GM19240 (cell line): ENCODE measurements around the gene TTC22.

Experiments used
- DNase-seq: peaks from one replicate; pipeline ENCODE4 v3.0.0; 2011; ENCODE audit warnings: low spot score; ENCODE audit not compliant: insufficient read length

Gene TTC22

DNA sequence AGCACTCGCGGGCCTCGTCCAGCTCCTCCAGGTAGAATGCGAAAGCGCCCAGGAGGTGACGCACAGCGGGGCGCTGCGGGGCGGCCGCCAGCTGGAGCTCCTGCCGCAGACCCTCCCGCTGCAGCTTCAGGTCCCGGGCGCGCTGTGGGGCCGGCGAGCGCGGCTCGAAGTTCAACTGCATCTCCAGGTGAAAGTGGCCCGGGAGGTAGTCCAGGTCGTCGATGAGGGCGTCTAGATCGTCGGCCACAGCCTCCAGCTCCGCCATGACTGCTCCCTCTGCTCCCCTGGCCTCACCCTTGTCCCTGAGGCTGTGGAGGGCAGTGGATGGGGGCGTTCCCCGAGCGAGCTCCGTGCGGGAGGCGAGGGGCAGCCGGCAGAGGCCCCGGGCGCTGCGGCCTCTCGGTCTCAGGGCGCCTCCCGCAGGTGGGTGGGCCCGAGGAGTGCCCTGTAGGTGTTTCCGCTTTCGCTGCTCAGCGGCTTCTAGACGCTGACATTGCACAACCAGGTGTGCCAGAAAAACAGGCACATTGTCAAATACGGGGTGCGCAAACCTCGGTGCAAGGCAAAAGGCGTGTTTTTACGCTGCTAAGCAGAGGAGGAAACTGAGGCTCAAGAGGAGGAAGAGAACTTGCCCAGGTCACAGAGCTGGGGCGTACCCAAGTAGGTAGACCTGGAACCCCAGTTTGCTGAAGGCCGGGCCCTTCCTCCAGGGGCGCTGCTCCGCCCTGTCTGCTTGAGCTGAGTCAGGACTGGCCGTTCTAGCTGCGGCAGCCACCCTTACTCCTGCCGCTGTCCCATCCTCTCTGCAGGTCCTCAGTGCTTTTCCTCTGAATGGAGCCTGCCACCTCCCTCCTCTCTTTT, at the start of gene TTC22:
Gene TTC22 (minus strand): TSS at position 425 of the 861 bp plus-strand sequence. CDS start 160 bp downstream, at position 265.
- peak; percentile 91 for DNase-seq

GRCh38 chr1:54850737-54851136, 49.6 kb upstream of the TTC22 start:
- no peak for DNase-seq

GRCh38 chr1:54850069-54850730, 49.1 kb upstream of the TTC22 start:
- no peak for DNase-seq

DNA sequence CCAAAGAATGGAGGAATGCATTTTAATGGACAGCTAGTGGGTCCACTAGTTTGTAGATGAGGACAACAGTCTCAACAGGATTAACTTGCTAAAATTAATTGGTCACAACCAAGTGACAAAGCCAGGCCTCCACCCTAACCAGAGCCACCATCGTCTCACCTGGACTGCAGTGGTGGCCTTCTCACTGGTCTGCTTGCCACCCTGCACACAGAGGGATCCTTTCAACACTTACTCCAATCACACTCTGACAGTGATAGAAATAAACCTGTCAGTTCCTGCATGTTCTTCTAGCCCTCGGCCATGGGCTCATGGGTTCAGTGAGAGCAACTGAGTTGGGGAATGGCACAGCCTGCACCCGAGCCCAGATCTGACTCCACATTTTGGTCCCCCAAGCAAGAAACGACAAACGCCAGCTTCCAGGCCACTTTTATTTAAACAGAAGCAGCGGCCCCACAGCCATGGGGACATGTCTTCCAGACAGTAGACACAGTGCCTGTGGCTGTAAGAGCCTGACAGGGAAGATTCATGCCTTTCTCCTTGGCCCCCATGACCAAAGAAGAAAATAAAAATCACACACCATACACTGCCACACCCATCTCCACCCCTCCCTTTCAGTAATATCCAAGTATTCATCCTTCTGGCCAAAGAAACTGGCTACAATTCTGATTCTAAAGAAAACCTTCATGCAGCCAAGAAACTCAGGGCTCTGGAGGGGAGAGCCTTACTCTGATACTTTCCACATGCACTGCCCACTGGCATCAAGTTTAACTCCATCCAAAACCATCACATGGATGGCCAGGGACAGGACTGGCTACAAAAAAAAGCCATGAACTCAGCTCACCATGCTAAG, 48.3 kb upstream of the TTC22 start:
- no peak for DNase-seq

DNA sequence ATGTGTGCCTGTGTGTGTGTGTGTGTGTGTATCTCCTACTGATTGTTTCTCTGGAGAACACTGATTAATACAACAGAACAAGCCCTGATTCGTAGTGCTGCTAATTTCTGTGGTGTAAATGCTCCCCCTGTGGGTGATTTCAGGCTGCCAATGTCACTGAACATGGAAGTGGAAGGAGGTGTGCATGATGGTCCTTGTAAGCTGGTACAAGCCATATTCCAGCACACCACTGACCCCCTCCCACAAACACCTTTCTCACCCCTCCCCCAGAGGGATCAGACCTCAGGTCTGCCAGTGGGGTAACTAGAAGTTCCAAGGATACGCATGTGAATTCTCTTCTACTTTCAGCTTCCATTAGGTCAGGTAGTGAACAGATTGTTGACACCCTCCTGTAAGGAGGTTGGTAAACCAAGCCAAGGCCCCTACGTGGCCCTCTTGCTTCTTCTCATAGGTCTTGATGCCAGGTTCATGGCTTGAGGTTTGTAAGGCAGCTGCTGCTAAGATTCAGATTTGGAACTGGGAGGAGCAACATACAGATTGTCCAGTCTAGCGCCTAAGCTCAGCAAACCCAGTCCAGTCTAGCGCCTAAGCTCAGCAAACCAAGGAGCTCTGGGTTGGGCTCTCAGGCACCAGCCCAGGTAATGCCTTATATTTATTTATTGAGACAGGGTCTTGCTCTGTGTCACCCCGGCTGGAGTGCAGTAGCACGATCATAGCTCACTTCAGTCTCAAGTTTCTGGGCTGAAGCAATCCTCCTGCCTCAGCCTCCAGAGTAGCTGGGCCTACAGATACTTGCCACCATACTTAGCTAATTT, 47.2 kb upstream of the TTC22 start:
- DNase-seq = no peak

- no peak for DNase-seq
Observed at GRCh38 chr1:54846716-54847284, 45.7 kb upstream of the TTC22 start.

- no peak for DNase-seq
Observed at GRCh38 chr1:54846301-54846700, 45.2 kb upstream of the TTC22 start.

DNA sequence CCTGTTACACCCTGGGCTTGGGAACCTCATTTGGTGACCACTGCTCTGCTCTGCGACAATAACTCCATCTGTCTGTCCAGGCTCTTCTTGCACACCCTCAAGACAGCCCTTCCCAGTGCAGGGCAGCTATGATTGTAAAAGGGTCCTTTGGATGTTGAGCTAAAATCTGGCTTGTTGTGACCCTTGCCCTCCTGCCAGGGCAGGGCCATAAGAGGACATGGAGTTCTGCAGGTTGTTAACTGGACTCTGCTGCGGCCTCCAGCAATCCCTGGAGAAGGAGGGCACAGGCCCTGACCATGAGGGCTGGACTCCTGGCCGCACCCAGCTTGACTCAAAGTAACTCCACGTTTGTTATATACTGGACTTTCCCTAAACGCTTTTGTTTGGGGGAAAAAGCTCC, 44.6 kb upstream of the TTC22 start:
- DNase-seq = no peak

- no peak for DNase-seq
Observed at GRCh38 chr1:54844564-54844963, 43.4 kb upstream of the TTC22 start.

- DNase-seq = no peak
Observed at GRCh38 chr1:54843449-54843848, 42.3 kb upstream of the TTC22 start.

- DNase-seq = no peak
Observed at GRCh38 chr1:54842963-54843362, 41.8 kb upstream of the TTC22 start.

DNA sequence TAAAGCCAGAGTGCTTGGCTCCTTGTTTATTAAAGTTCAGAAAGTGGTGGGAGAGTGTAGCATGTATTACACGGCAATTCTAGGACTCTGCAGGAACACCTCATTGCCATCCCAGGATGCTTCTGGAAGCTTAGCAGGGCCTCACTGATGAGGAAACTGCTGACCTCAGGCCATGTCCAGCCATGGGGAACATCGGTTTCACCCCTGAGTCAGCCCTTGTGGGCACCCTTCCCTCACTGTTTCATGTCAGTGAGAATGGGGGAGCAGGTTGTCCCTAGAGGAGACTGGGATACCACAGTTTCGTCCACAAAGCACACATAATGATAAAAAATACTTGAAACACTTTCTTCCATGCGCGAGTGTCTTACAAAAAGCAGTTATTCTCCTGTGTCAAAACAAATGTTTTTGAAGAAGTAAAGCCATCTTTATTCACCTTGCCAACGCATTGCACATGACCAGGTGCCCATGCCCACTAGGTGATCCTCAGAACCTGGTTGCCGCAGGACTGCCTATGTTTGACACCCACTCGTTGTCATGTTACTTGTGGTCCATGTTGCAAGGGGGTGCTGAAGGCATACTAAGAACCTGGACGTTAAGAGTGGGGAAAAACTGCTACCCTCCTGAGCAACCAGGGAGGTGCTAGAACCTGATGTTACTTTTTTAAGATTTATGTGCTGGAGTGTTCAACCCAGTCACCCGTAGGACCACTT, 41.2 kb upstream of the TTC22 start:
- DNase-seq = no peak

DNA sequence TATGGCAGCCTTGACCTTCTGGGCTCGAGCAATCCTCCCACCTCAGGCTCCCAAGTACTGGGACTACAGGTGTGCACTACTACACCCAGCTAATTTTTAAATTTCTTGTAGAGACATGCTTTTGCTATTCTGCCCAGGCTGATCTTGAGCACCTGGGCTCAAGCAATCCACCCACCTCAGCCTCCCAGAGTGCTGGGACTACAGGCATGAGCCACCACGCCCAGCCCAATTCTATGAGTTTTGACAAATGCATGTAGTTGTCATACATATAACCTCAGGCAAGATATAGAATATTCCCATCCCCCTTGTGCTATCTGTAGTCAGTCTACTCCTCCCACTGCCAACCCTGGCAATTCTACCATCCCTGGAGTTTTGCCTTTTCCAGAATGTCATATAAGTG, 38.7 kb upstream of the TTC22 start:
- no peak for DNase-seq

- DNase-seq = no peak
Observed at GRCh38 chr1:54838565-54839180, 37.5 kb upstream of the TTC22 start.

DNA sequence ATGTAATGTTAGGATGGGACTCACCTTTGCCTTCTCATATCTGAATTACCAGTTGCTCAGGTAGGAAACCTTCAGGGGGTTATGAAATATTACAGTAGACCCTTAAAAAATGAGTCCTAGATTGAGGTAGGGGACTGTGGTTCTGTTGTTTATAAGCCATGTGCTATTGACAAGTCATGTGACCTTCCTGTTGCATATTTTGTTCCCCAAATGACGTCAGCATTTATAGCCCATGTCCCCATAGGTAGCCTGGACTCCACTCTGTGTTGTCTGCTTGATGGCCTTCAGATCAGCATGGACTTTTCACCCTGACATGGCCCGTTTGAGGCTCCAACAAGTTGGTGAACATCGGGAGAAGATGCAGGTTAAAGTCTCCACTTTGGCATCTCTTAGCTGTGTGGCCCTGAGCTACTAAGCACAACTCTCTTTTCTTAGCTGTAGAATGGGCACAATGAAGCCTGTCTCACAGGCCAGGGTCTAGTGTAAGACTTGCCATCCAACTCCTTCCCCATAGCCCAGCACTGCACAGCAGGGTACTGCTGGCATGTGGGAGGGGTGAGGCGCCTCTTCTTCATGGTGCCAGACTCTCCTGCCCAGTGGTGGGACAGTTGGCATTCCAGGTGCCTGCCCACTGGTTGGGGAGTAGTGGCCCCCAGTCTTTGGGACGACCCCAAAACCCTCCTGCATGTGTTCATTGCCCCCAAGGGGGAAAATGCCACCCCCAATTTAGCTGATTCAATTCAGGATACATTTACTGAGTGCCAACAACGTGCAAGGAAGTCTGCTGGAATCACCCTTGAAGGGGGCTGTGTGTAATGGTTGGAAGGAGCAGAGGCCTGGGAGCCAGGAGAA, 36.1 kb upstream of the TTC22 start:
- no peak for DNase-seq

GRCh38 chr1:54836594-54836993, 35.5 kb upstream of the TTC22 start:
- no peak for DNase-seq

DNA sequence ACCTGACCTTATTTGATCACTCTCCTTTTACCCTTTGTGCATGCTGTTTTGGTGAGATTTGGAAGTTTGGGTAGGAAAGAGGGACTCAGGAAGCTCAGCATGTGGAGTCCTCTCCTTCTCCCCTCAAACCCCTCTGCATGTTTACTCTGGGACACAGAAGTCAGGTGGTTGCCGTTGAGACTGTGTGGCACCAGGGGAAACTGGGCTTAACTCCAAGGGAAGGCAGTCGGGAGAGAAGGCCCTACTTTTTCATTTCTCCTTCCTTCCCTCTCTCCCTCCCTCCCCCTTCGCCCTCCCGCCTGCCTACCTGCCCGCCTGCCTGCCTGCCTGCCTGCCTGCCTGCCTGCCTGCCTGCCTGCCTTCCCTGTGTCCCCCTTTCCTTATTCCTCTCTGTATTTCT, 34.8 kb upstream of the TTC22 start:
- no peak for DNase-seq

GRCh38 chr1:54835131-54835898, 34.2 kb upstream of the TTC22 start:
- DNase-seq = no peak
